B cell (primary cell): Measurements from ENCODE around the gene SLC2A11. TPM values are rescaled to one million over a fixed set of nuclear protein-coding genes. Genes with fewer than 3 reads are reported as not detected.
A peak's percentile ranks its signal among the peaks of the same experiment; 100 is the strongest.

ENCODE experiments used
- ATAC-seq: fragments of 200-7000 bp; cut with Tn5 transposase; one replicate; pipeline ENCODE4 v1.10.0; 2021; ENCODE audit warnings: low read depth, mild to moderate bottlenecking, moderate number of reproducible peaks, moderate library complexity
- CTCF ChIA-PET: fragments of 350-600 bp; sonication (Branson Sonifier 250); formaldehyde crosslinking; loops from one replicate; lab custom pipeline; 2021; ENCODE audit warnings: antibody characterized with exemption, inconsistent platforms; lab: Charles Lee
- POLR2A ChIA-PET: fragments of 350-600 bp; sonication (Branson Sonifier 250); formaldehyde crosslinking; loops from one replicate; lab custom pipeline; 2021; ENCODE audit warnings: antibody characterized with exemption; lab: Charles Lee
- DNase-seq: peaks from one replicate; pipeline ENCODE4 v3.0.0; 2013
- H2AFZ ChIP-seq: 2 replicates; pipeline ENCODE4 v1.6.1; 2012; ENCODE audit warnings: mild to moderate bottlenecking, low read depth, low read length; ENCODE audit not compliant: insufficient read depth, poor library complexity, severe bottlenecking
- H3K27ac ChIP-seq, 2 donors: 1 replicate in 1 of 2; 2 replicates in 1 of 2; pipeline ENCODE4 v1.5.1; 2012 to 2013; ENCODE audit warnings: low read length in 2 of 2, mild to moderate bottlenecking in 2 of 2, moderate library complexity in 1 of 2
- H3K27me3 ChIP-seq, 4 experiments: fragments of 200-600 bp in 1 of 4; sonication (generic) in 1 of 4; replicated peaks in 1 of 4; 1 replicate in 2 of 4; 2 replicates in 2 of 4; pipeline versions ENCODE4 v1.6.1 to v1.7.0; 2013 to 2016; ENCODE audit warnings: low read length in 3 of 4, mild to moderate bottlenecking in 2 of 4, mixed read lengths in 1 of 4, moderate library complexity in 1 of 4; ENCODE audit not compliant: insufficient read depth in 4 of 4, control insufficient read depth in 3 of 4; ENCODE audit errors: control extremely low read depth in 1 of 4
- H3K36me3 ChIP-seq, 2 experiments: replicated peaks in 1 of 2; 1 replicate in 1 of 2; 2 replicates in 1 of 2; pipeline versions ENCODE4 v1.6.1 to v1.7.1; 2013; ENCODE audit warnings: low read length in 1 of 2; ENCODE audit not compliant: insufficient read depth in 2 of 2, control insufficient read depth in 1 of 2; ENCODE audit errors: control extremely low read depth in 1 of 2, extremely low read depth in 1 of 2
- H3K4me1 ChIP-seq, 2 donors: fragments of 200-600 bp in 1 of 2; sonication (generic) in 1 of 2; 1 replicate in 1 of 2; 2 replicates in 1 of 2; pipeline versions ENCODE4 v1.5.1 to v1.6.1; 2013 to 2017; ENCODE audit warnings: low read length in 2 of 2; ENCODE audit not compliant: control insufficient read depth in 2 of 2, insufficient read depth in 2 of 2
- H3K4me2 ChIP-seq: replicated peaks from 2 replicates; pipeline ENCODE3; 2012; ENCODE audit warnings: mild to moderate bottlenecking, low read depth, low read length; ENCODE audit not compliant: poor library complexity, severe bottlenecking
- H3K4me3 ChIP-seq, 5 experiments: fragments of 200-600 bp in 1 of 5; sonication (generic) in 1 of 5; 1 replicate in 3 of 5; 2 replicates in 2 of 5; pipeline versions ENCODE4 v1.5.1 to v1.7.0; 2011 to 2016; ENCODE audit warnings: low read length in 4 of 5, mild to moderate bottlenecking in 4 of 5, low read depth in 2 of 5, control low read depth in 1 of 5, moderate library complexity in 1 of 5; ENCODE audit not compliant: insufficient read depth in 1 of 5; ENCODE audit errors: control extremely low read depth in 1 of 5, extremely low read depth in 1 of 5
- H3K79me2 ChIP-seq: fragments of 200-600 bp; sonication (generic); one replicate; pipeline ENCODE4 v1.6.0; 2016; ENCODE audit warnings: low read length; ENCODE audit not compliant: control insufficient read depth, insufficient read depth
- H3K9ac ChIP-seq: fragments of 200-600 bp; sonication (generic); 2 replicates; pipeline ENCODE4 v1.6.1; 2017; ENCODE audit warnings: mild to moderate bottlenecking, low read length, moderate library complexity
- H3K9me3 ChIP-seq, 3 donors: one replicate each; pipeline versions ENCODE4 v1.6.1 to v1.7.1; 2013; ENCODE audit warnings: low read length in 2 of 3; ENCODE audit not compliant: control insufficient read depth in 2 of 3, insufficient read depth in 1 of 3; ENCODE audit errors: control extremely low read depth in 1 of 3
- H4K20me1 ChIP-seq: 2 replicates; pipeline ENCODE4 v1.6.0; 2012; ENCODE audit warnings: mild to moderate bottlenecking, low read length; ENCODE audit not compliant: insufficient read depth, control insufficient read depth, poor library complexity, severe bottlenecking
- H3K27ac Mint-ChIP-seq: one replicate; pipeline ENCODE4 v1.8.0; 2021; ENCODE audit warnings: mixed read lengths
- H3K27me3 Mint-ChIP-seq: one replicate; pipeline ENCODE4 v1.8.0; 2021; ENCODE audit warnings: mixed read lengths
- H3K4me1 Mint-ChIP-seq: one replicate; pipeline ENCODE4 v1.8.0; 2021; ENCODE audit warnings: mixed read lengths
- H3K4me3 Mint-ChIP-seq: one replicate; pipeline ENCODE4 v1.8.0; 2021; ENCODE audit warnings: mixed read lengths
- H3K9me3 Mint-ChIP-seq: one replicate; pipeline ENCODE4 v1.8.0; 2022; ENCODE audit warnings: mixed read lengths; ENCODE audit not compliant: insufficient read depth
- CTCF ChIP-seq: fragments of 200-600 bp; IDR thresholded peaks from one replicate; pipeline ENCODE4 v1.8.0; 2022; ENCODE audit warnings: antibody characterized with exemption, mild to moderate bottlenecking
- EZH2 ChIP-seq: IDR thresholded peaks from 2 replicates; pipeline ENCODE4 v1.6.1; 2012; ENCODE audit warnings: borderline replicate concordance, low read depth, mild to moderate bottlenecking, moderate library complexity, low read length; ENCODE audit not compliant: insufficient read depth, poor library complexity, severe bottlenecking
- whole genome bisulfite sequencing: methylation state at CpG from one replicate; pipeline ENCODE4 v1.1.5; 2013; ENCODE audit warnings: missing lambda C conversion rate; ENCODE audit not compliant: insufficient coverage; 5-methylcytosine and 5-hydroxymethylcytosine counted together
- intact Hi-C: fragments of 100-400 bp; cut with micrococcal nuclease; formaldehyde crosslinking; loops from one replicate; pipeline ENCODE4 v1.10.0; 2022
- polyA plus RNA-seq: library from polyadenylated mRNA; depleted of rRNA; stranded (reverse); fragments of >200 nt; gene quantifications from 2 replicates; pipeline ENCODE4 v1.2.3, GENCODE V29; 2012
- total RNA-seq, 2 donors: library from RNA; stranded (reverse); fragments of 120-200 nt in 1 of 2; gene quantifications; 1 replicate in 1 of 2; 2 replicates in 1 of 2; pipeline versions ENCODE4 v1.2.3 to v1.2.4, GENCODE V29; 2013 to 2022

The SLC2A11 gene
- total and polyA plus RNA-seq, 2 donors (not counting 1 experiment from before 2014, with no cell fraction given), result 38.6 to 54.3 TPM

- peaks cover 2 to 86% of the 10 kb centered on the region in 2 experiments for H3K36me3 ChIP-seq
- WGBS, result 95% methylated on average over 6 of the region's 10 CpGs
- H3K9me3 Mint-ChIP-seq, result no peaks in the 10 kb centered on the region
- no peak for DNase-seq
- H3K4me1 ChIP-seq, result peaks cover 6 to 20% of the 10 kb centered on the region in 2 donors
- no peak overlapping the region for H3K4me3 ChIP-seq
- H3K27ac Mint-ChIP-seq, result peak overlapping the region; percentile 39
- no peak for ATAC-seq
- intact Hi-C loops, result no loop called here
- no peak overlapping the region for H3K9ac ChIP-seq
- no peaks in the 10 kb centered on the region for H3K27me3 ChIP-seq
- peaks cover 75% of the 10 kb centered on the region for H3K79me2 ChIP-seq
- no peak overlapping the region for H3K4me2 ChIP-seq
- H3K9me3 ChIP-seq, result no peaks in the 10 kb centered on the region
- no peaks in the 10 kb centered on the region for H3K27me3 Mint-ChIP-seq
- H3K4me1 Mint-ChIP-seq, result peaks cover 40% of the 10 kb centered on the region
- peak overlapping the region; percentile 26 for H3K4me3 Mint-ChIP-seq
- no peak overlapping the region for H3K27ac ChIP-seq
- TF ChIP-seq CTCF (no peak), EZH2 (no peak)
- ChIA-PET CTCF (no interaction called here), POLR2A (interaction anchor here (0.6 kb wide), 1 partner anchor 29 kb away, joined by 4 read pairs; the partner anchor contains the start of gene SLC2A11)
- H4K20me1 ChIP-seq, result peaks cover 79% of the 10 kb centered on the region
- no peak overlapping the region for H2AFZ ChIP-seq
Observed at GRCh38 chr22:23828800-23829680, 28.6 kb upstream of the SLC2A11 start.

- DNase-seq (no peak), ATAC-seq (no peak)
- H4K20me1 ChIP-seq, result peaks cover 72% of the 10 kb centered on the region
- H3K27me3 ChIP-seq, result no peaks in the 10 kb centered on the region
- peaks cover 67% of the 10 kb centered on the region for H3K79me2 ChIP-seq
- H2AFZ ChIP-seq, result no peak overlapping the region
- H3K9ac ChIP-seq, result no peak overlapping the region
- H3K27ac Mint-ChIP-seq, result peak overlapping the region; percentile 39
- H3K36me3 ChIP-seq, result peaks cover 0 to 84% of the 10 kb centered on the region in 2 experiments
- intact Hi-C loops, result loop anchor here (10.0 kb wide), 1 partner anchor 605 kb away; no protein-coding TSS in a partner anchor
- H3K27me3 Mint-ChIP-seq, result no peaks in the 10 kb centered on the region
- H3K4me1 ChIP-seq, result peaks cover 6 to 20% of the 10 kb centered on the region in 2 donors
- 100% methylated on average over 1 of the region's 7 CpGs for WGBS
- TF ChIP-seq CTCF (no peak), EZH2 (no peak)
- H3K27ac ChIP-seq, result peak overlapping the region in 1 of 2 donors; percentile 10
- H3K9me3 ChIP-seq, result no peaks in the 10 kb centered on the region
- no peak overlapping the region for H3K4me2 ChIP-seq
- ChIA-PET POLR2A (no interaction called here), CTCF (interaction anchor here (0.9 kb wide), 1 partner anchor 20 kb away, joined by 4 read pairs; no protein-coding TSS in a partner anchor)
- no peak overlapping the region for H3K4me3 Mint-ChIP-seq
- H3K9me3 Mint-ChIP-seq, result no peaks in the 10 kb centered on the region
- H3K4me1 Mint-ChIP-seq, result peaks cover 40% of the 10 kb centered on the region
- no peak overlapping the region for H3K4me3 ChIP-seq
Observed at GRCh38 chr22:23829845-23830372, 27.8 kb upstream of the SLC2A11 start.
